Fibroblast of skin of back (primary cell): ENCODE results near the gene SAMD14.
A peak's percentile ranks its signal among the peaks of the same experiment; 100 is the strongest.

Source experiments
- DNase-seq: peaks from one replicate; pipeline ENCODE4 v3.0.0-alpha.2; 2013

The SAMD14 gene

GRCh38 chr17:50147841-50148225 lies 17.9 kb upstream of the SAMD14 start:
- no peak for DNase-seq

- DNase-seq: no peak
Measured at GRCh38 chr17:50146927-50147665, 17.1 kb upstream of the SAMD14 start.

- no peak for DNase-seq
Measured at GRCh38 chr17:50146230-50146926, 16.4 kb upstream of the SAMD14 start.

GRCh38 chr17:50145532-50146229 lies 15.7 kb upstream of the SAMD14 start:
- DNase-seq: no peak

GRCh38 chr17:50144845-50145531 lies 15.0 kb upstream of the SAMD14 start:
- DNase-seq: no peak

DNA sequence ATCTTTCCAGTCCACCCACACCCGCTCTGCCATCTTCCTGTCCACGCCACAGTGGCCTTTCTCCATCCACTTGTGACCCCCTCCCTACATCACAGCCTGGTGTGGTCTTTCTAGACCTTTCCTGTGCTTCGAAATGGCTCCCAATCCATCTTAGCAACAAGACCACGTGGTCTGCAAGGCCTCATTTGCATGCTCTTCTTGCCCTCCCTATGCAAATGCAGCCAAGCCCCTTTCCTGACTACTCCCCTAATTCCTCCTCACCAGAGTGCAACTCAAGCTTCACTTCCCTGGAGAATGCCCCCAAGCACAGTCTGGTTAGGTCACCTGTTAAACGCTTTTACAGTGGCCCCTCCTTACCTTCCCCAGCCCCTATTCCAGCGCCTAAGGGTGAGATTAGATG lies 14.4 kb upstream of the SAMD14 start:
- no peak for DNase-seq

GRCh38 chr17:50143461-50144176 lies 13.7 kb upstream of the SAMD14 start:
- no peak for DNase-seq

- no peak for DNase-seq
Measured at GRCh38 chr17:50141745-50142110, 11.8 kb upstream of the SAMD14 start.

DNA sequence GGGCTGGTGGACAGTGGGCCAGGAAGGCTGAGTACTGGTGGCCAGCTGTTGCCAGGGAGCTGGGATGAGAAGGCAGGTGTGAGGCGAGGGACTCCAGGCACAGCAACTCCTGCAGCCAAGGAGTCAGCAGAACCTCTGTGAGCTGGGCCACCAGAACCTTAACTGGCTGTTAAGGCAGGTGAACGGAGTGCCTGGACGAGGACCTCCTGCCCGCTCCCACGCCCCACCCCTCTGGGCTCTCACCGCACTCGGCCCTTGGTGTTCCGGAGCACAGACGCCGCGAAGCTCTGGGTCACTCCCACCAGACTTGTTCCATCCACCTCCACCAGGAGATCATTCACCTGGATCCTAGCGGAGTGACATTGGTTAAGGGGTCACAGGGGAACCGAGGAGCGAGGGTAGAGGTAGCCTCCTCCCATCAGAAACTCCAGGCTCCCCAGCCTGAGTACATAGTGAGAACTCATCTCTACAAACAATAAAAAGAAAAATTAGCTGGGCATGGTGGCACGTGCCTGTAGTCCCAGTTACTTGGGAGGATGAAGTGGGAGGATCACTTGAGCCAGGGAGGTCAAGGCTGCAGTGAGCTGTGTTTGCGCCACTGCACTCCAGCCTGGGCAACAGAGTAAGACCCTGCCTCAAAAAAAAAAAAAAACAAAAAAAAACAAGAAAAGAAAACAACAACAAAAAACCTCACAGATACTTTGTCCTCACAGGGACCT lies 11.2 kb upstream of the SAMD14 start:
- no peak for DNase-seq

- DNase-seq: peak; percentile 77
Measured at GRCh38 chr17:50139950-50140885, 10.3 kb upstream of the SAMD14 start.

DNA sequence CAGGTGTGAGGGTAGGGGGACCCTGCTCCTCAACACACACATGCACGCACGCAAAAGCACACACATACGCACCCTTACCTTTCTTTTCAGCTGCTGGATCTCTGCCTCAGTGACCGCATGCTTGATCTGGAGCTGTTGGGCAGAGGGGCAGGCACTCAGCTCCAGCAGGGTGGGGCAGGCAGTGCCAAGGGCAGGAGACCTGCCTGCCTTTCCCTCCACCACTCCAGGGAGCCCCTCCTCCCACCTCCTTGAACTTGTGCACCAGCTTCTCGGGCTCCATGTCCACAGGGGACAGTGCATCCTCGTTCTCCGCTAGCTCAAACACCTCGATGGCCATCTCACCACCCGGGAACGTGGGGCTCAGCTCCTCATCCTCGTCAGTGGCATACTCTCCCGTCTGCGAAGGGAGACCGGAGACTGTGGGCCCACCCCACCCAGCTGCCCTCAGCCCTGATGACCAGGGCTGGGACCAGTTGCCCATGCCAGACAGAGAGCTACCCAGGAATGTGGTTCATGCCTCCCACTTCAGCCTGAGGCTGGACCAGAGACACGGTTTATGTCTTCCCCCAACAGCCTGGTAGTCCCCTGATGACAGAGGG lies 9.3 kb upstream of the SAMD14 start:
- DNase-seq: no peak

DNA sequence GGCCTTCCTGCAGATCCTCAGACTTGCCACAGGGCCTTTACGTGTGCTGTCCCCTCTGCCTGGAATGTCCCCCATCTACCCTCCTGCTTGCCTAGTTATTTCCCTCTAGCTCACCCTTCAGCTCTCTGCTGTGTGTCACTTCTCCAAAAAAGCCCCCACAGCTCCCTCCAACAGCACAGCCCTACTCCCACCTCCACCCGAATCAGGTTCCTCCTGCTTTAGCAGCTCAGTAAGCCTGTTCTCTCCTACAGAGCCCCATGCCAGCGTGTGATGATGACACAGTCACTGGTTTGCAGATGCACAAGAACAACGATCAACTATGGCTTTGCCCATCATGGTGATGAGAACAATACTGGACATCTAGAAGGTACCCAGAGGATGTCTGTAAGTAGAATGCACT lies 7.1 kb upstream of the SAMD14 start:
- no peak for DNase-seq

- DNase-seq: no peak
Measured at GRCh38 chr17:50136096-50136687, 6.2 kb upstream of the SAMD14 start.

GRCh38 chr17:50135316-50136095 lies 5.5 kb upstream of the SAMD14 start:
- no peak for DNase-seq

GRCh38 chr17:50134206-50135110 lies 4.5 kb upstream of the SAMD14 start:
- DNase-seq: peak; percentile 50

GRCh38 chr17:50133769-50134099 lies 3.8 kb upstream of the SAMD14 start:
- DNase-seq: no peak

- DNase-seq: peak; percentile 76
Measured at GRCh38 chr17:50133028-50133768, 3.2 kb upstream of the SAMD14 start.
